HG03064 (cell line): ENCODE data around the gene PARP8.
"Not testable (repeated sequence)": the region's sequence is repeated elsewhere in the genome, so short reads cannot be mapped to it uniquely, and the experiment has no call there.

ENCODE experiments used
- ATAC-seq: cut with Tn5 transposase; IDR thresholded peaks from one replicate; pipeline ENCODE4 v1.9.1; 2021; ENCODE audit warnings: low read depth; ENCODE audit not compliant: unreplicated experiment

PARP8 gene

GRCh38 chr5:50767588-50767987 is 101.2 kb downstream of the PARP8 start:
- ATAC-seq: no peak

- no peak for ATAC-seq
Measured at GRCh38 chr5:50768634-50769033, 102.2 kb downstream of the PARP8 start.

GRCh38 chr5:50770441-50770840 is 104.0 kb downstream of the PARP8 start:
- no peak for ATAC-seq

- ATAC-seq: not testable (repeated sequence)
Measured at GRCh38 chr5:50774446-50775175, 108.2 kb downstream of the PARP8 start.

GRCh38 chr5:50786073-50786472 is 119.6 kb downstream of the PARP8 start:
- ATAC-seq: no peak

GRCh38 chr5:50791813-50792212 is 125.4 kb downstream of the PARP8 start:
- ATAC-seq: no peak

- ATAC-seq: no peak
Measured at GRCh38 chr5:50792843-50793242, 126.4 kb downstream of the PARP8 start.

- ATAC-seq: no peak
Measured at GRCh38 chr5:50794812-50795211, 128.4 kb downstream of the PARP8 start.

GRCh38 chr5:50798002-50798401 is 131.6 kb downstream of the PARP8 start:
- no peak for ATAC-seq

- ATAC-seq: no peak
Measured at GRCh38 chr5:50799596-50799995, 133.2 kb downstream of the PARP8 start.

- no peak for ATAC-seq
Measured at GRCh38 chr5:50800410-50800809, 134.0 kb downstream of the PARP8 start.

- no peak for ATAC-seq
Measured at GRCh38 chr5:50807661-50808060, 141.2 kb downstream of the PARP8 start.

GRCh38 chr5:50808406-50808805 is 142.0 kb downstream of the PARP8 start:
- ATAC-seq: no peak

- ATAC-seq: not testable (repeated sequence)
Measured at GRCh38 chr5:50811746-50812145, 145.3 kb downstream of the PARP8 start.

GRCh38 chr5:50813691-50814090 is 147.3 kb downstream of the PARP8 start:
- ATAC-seq: no peak

- no peak for ATAC-seq
Measured at GRCh38 chr5:50814556-50814955, 148.1 kb downstream of the PARP8 start.

GRCh38 chr5:50822046-50822445 is 155.6 kb downstream of the PARP8 start:
- ATAC-seq: no peak

GRCh38 chr5:50822761-50823160 is 156.3 kb downstream of the PARP8 start:
- ATAC-seq: no peak

GRCh38 chr5:50823568-50823967 is 157.1 kb downstream of the PARP8 start:
- no peak for ATAC-seq

GRCh38 chr5:50824109-50824508 is 157.7 kb downstream of the PARP8 start:
- no peak for ATAC-seq

GRCh38 chr5:50827516-50828247 is 161.2 kb downstream of the PARP8 start:
- no peak for ATAC-seq

- no peak for ATAC-seq
Measured at GRCh38 chr5:50829023-50829422, 162.6 kb downstream of the PARP8 start.
